OCI-LY1 (cell line): ENCODE measurements around the gene KLHL6.
"Not testable (repeated sequence)": the region's sequence is repeated elsewhere in the genome, so short reads cannot be mapped to it uniquely, and the experiment has no call there.

Experiments used
- H2AFZ ChIP-seq: fragments of 200-600 bp; sonication (generic), shearing (Covaris generic); 2 replicates; pipeline ENCODE4 v1.6.0; 2014; ENCODE audit warnings: antibody characterized with exemption, mild to moderate bottlenecking, low read length
- H3F3A ChIP-seq: fragments of 200-600 bp; sonication (generic), shearing (Covaris generic); 2 replicates; pipeline ENCODE4 v1.6.0; 2014; ENCODE audit warnings: mild to moderate bottlenecking, antibody characterized with exemption, low read length, moderate library complexity; ENCODE audit not compliant: insufficient read depth
- H3K27ac ChIP-seq: fragments of 200-600 bp; sonication (generic); 2 replicates; pipeline ENCODE4 v1.5.1; 2014; ENCODE audit warnings: low read length, mixed run types, mild to moderate bottlenecking, low read depth; ENCODE audit not compliant: poor library complexity, severe bottlenecking
- H3K27me3 ChIP-seq: fragments of 200-600 bp; sonication (generic); 2 replicates; pipeline ENCODE4 v1.6.0; 2014; ENCODE audit warnings: antibody characterized with exemption, mild to moderate bottlenecking, low read length, moderate library complexity; ENCODE audit not compliant: insufficient read depth
- H3K36me3 ChIP-seq: fragments of 200-600 bp; sonication (generic); 2 replicates; pipeline ENCODE4 v1.6.1; 2014; ENCODE audit warnings: mild to moderate bottlenecking, antibody characterized with exemption, low read length, moderate library complexity, mixed read lengths; ENCODE audit not compliant: insufficient read depth
- H3K4me1 ChIP-seq: fragments of 200-600 bp; sonication (generic); 2 replicates; pipeline ENCODE4 v1.5.1; 2014; ENCODE audit warnings: mild to moderate bottlenecking, low read length, moderate library complexity; ENCODE audit not compliant: insufficient read depth, severe bottlenecking
- H3K4me2 ChIP-seq: fragments of 200-600 bp; sonication (generic), shearing (Covaris generic); 2 replicates; pipeline ENCODE4 v1.6.1; 2014; ENCODE audit warnings: low read length
- H3K4me3 ChIP-seq: fragments of 200-600 bp; sonication (generic); 2 replicates; pipeline ENCODE4 v1.5.1; 2014; ENCODE audit warnings: low read length, low read depth, mild to moderate bottlenecking, mixed read lengths; ENCODE audit not compliant: poor library complexity, severe bottlenecking
- H3K79me2 ChIP-seq: fragments of 200-600 bp; shearing (Covaris generic); 2 replicates; pipeline ENCODE4 v1.6.1; 2016; ENCODE audit warnings: mixed run types, low read length, mixed read lengths; ENCODE audit not compliant: insufficient read depth
- H3K9ac ChIP-seq: fragments of 200-600 bp; sonication (generic), shearing (Covaris generic); 2 replicates; pipeline ENCODE4 v1.6.1; 2014; ENCODE audit warnings: mild to moderate bottlenecking, low read length, mixed read lengths
- H3K9me2 ChIP-seq: fragments of 200-600 bp; sonication (generic), shearing (Covaris generic); 2 replicates; pipeline ENCODE4 v1.6.1; 2014; ENCODE audit warnings: low read depth, mild to moderate bottlenecking, low read length, mixed read lengths
- H3K9me3 ChIP-seq: fragments of 200-600 bp; shearing (Covaris generic); 2 replicates; pipeline ENCODE4 v1.6.1; 2014; ENCODE audit warnings: low read length, mixed read lengths
- H4K20me1 ChIP-seq: fragments of 200-600 bp; sonication (generic), shearing (Covaris generic); 2 replicates; pipeline ENCODE4 v1.6.0; 2016; ENCODE audit warnings: mild to moderate bottlenecking, low read length; ENCODE audit not compliant: insufficient read depth
- CTCF ChIP-seq: fragments of 200-600 bp; sonication (generic), shearing (Covaris generic); IDR thresholded peaks from 2 replicates; pipeline ENCODE4 v1.5.1; 2017; ENCODE audit warnings: mild to moderate bottlenecking, antibody characterized with exemption, low read length, moderate library complexity, mixed read lengths
- EZH2 ChIP-seq: fragments of 200-600 bp; sonication (generic), shearing (Covaris generic); IDR thresholded peaks from 2 replicates; pipeline ENCODE4 v1.8.0; 2017; ENCODE audit warnings: borderline replicate concordance, mixed run types, mild to moderate bottlenecking, antibody characterized with exemption, low read length, moderate library complexity, mixed read lengths

The KLHL6 gene

GRCh38 chr3:183478501-183478900, 77.0 kb downstream of the KLHL6 start:
- no peaks in the 10 kb centered on the region for H3K4me1 ChIP-seq
- no peak overlapping the region for H3K9ac ChIP-seq
- no peaks in the 10 kb centered on the region for H3K36me3 ChIP-seq
- no peaks in the 10 kb centered on the region for H4K20me1 ChIP-seq
- no peaks in the 10 kb centered on the region for H3K27me3 ChIP-seq
- H2AFZ ChIP-seq, result no peak overlapping the region
- H3K79me2 ChIP-seq, result no peaks in the 10 kb centered on the region
- no peaks in the 10 kb centered on the region for H3K9me2 ChIP-seq
- no peak overlapping the region for H3K4me2 ChIP-seq
- no peaks in the 10 kb centered on the region for H3F3A ChIP-seq
- H3K9me3 ChIP-seq, result no peaks in the 10 kb centered on the region
- TF ChIP-seq CTCF, result no peak
- no peak for TF ChIP-seq EZH2
- H3K27ac ChIP-seq, result no peak overlapping the region
- no peak overlapping the region for H3K4me3 ChIP-seq

- Histone ChIP-seq H3K27me3 (no peaks in the 10 kb centered on the region), H3K27ac (no peak overlapping the region), H3K36me3 (no peaks in the 10 kb centered on the region), H3K9me2 (no peaks in the 10 kb centered on the region), H3K4me3 (no peak overlapping the region), H4K20me1 (no peaks in the 10 kb centered on the region), H3K4me2 (no peak overlapping the region), H3K9ac (no peak overlapping the region), H3K4me1 (no peaks in the 10 kb centered on the region), H2AFZ (no peak overlapping the region), H3K79me2 (no peaks in the 10 kb centered on the region), H3F3A (no peaks in the 10 kb centered on the region), H3K9me3 (no peaks in the 10 kb centered on the region)
- no peak for TF ChIP-seq CTCF
- no peak for TF ChIP-seq EZH2
Observed at GRCh38 chr3:183477801-183478456, 77.6 kb downstream of the KLHL6 start.

GRCh38 chr3:183475764-183476162, 79.7 kb downstream of the KLHL6 start:
- H3K27ac ChIP-seq, H4K20me1 ChIP-seq, H3K36me3 ChIP-seq, H3F3A ChIP-seq, H3K9me2 ChIP-seq, H3K79me2 ChIP-seq, H3K4me1 ChIP-seq, H3K27me3 ChIP-seq, H3K4me2 ChIP-seq, H3K9me3 ChIP-seq, H3K4me3 ChIP-seq, H3K9ac ChIP-seq, H2AFZ ChIP-seq: not testable (repeated sequence)
